Psoas muscle (tissue), 8 donors: ENCODE data around the gene HSPB3. TPM values are rescaled to one million over a fixed set of nuclear protein-coding genes. Genes with fewer than 3 reads are reported as not detected.
A peak's percentile ranks its signal among the peaks of the same experiment; 100 is the strongest.

Experiments
- ATAC-seq, 4 donors: fragments of 200-7000 bp; cut with Tn5 transposase; one replicate each; pipeline ENCODE4 v1.9.1; 2020; ENCODE audit warnings: moderate library complexity in 3 of 4, mild to moderate bottlenecking in 2 of 4
- DNase-seq, 2 donors: peaks; one replicate each; pipeline ENCODE4 v3.0.0-alpha.2; 2020
- H3K27ac ChIP-seq: fragments of 200-600 bp; one replicate; pipeline ENCODE4 v1.8.0; 2022
- H3K27me3 ChIP-seq, 3 donors: fragments of 200-600 bp in 1 of 3; one replicate each; pipeline versions ENCODE4 v1.6.1 to v1.8.0; 2013 to 2022; ENCODE audit warnings: low read length in 2 of 3, mild to moderate bottlenecking in 2 of 3, moderate library complexity in 1 of 3; ENCODE audit not compliant: insufficient read depth in 3 of 3
- H3K36me3 ChIP-seq, 2 donors: fragments of 200-600 bp in 1 of 2; one replicate each; pipeline versions ENCODE4 v1.6.1 to v1.8.0; 2013 to 2022; ENCODE audit warnings: low read depth in 1 of 2, mild to moderate bottlenecking in 1 of 2, moderate library complexity in 1 of 2; ENCODE audit not compliant: insufficient read depth in 1 of 2
- H3K4me1 ChIP-seq: fragments of 200-600 bp; one replicate; pipeline ENCODE4 v1.8.0; 2022
- H3K4me3 ChIP-seq: fragments of 200-600 bp; one replicate; pipeline ENCODE4 v1.8.0; 2022; ENCODE audit warnings: mild to moderate bottlenecking
- H3K9me3 ChIP-seq: fragments of 200-600 bp; one replicate; pipeline ENCODE4 v1.8.0; 2022
- CTCF ChIP-seq: fragments of 200-600 bp; IDR thresholded peaks from one replicate; pipeline ENCODE4 v1.8.0; 2022; ENCODE audit warnings: antibody characterized with exemption
- WGBS, 3 donors: extraction: QIAGEN DNeasy Blood & Tissue Kit; methylation state at CpG; one replicate each; pipeline versions ENCODE4 v1.1.6 to v1.1.7; 2013; 5-methylcytosine and 5-hydroxymethylcytosine counted together
- intact Hi-C, 2 donors: fragments of 100-400 bp; cut with DNase I; formaldehyde crosslinking; loops; one replicate each; pipeline versions ENCODE4 v1.11.0 to v1.14.2; 2022
- polyA plus RNA-seq, 3 donors: library from polyadenylated mRNA; stranded (reverse); fragments of 200-250 nt; gene quantifications; one replicate each; pipeline ENCODE4 v1.2.3, GENCODE V29; 2013
- total RNA-seq, 4 donors: library from RNA; stranded (reverse); fragmentation: NEBNext Ultra II Directional in 2 of 4; extraction: Animal tissue kit (Norgen Biotek cat#: 25700) in 2 of 4; gene quantifications; one replicate each; pipeline versions ENCODE4 v1.2.1 to v1.2.4, GENCODE V29; 2021 to 2023
- donor health status: healthy with polysubstance abuse.
- donor health status: DM: no; HTN: no; CAD: no; lungs with moderate emphysema.
- donor health status: Bipolar disorder and iron deficiency.
- donor health status: healthy.
- donor health status: DM: yes; HTN: yes; CAD: no.
- donor health status: DM: no; HTN: no; CAD: no.
- donor health status: DM: no; HTN: no; CAD: no.
- donor health status: DM: yes; HTN: yes; CAD: no.

HSPB3 gene
- total and polyA plus RNA-seq, 7 donors, result 37.7 to 162 (median 139) TPM

- intact Hi-C loops, result loop anchor here in 1 of 2 donors (2.0 kb wide), 1 partner anchor 46 kb away; no protein-coding TSS in a partner anchor
- Histone ChIP-seq H3K4me1 (no peaks in the 10 kb centered on the region), H3K4me3 (no peak overlapping the region), H3K36me3 (no peaks in the 10 kb centered on the region), H3K9me3 (no peaks in the 10 kb centered on the region), H3K27ac (no peak overlapping the region), H3K27me3 (no peaks in the 10 kb centered on the region)
- TF ChIP-seq CTCF, result peak; percentile 34
- ATAC-seq (peak in 2 of 4 donors; percentile 43 to 46), DNase-seq (no peak)
Observed at GRCh38 chr5:54443270-54443669, 12.2 kb upstream of the HSPB3 start.

- DNase-seq (no peak), ATAC-seq (peak in 1 of 4 donors; percentile 35)
- WGBS, 3 donors, result 64 to 74% (median 66%) methylated on average over 2 of the region's 2 CpGs
- H3K4me3 ChIP-seq, result no peak overlapping the region
- intact Hi-C loops, result loop anchor here in 1 of 2 donors (5.0 kb wide), 1 partner anchor 46 kb away; no protein-coding TSS in a partner anchor
- H3K27ac ChIP-seq, result peak overlapping the region; percentile 53
- TF ChIP-seq CTCF, result no peak
- H3K36me3 ChIP-seq, result no peaks in the 10 kb centered on the region
- H3K4me1 ChIP-seq, result no peaks in the 10 kb centered on the region
- H3K9me3 ChIP-seq, result no peaks in the 10 kb centered on the region
- H3K27me3 ChIP-seq, result no peaks in the 10 kb centered on the region
Observed at GRCh38 chr5:54445691-54446378, 9.7 kb upstream of the HSPB3 start.

GRCh38 chr5:54446379-54446732 is 9.1 kb upstream of the HSPB3 start:
- intact Hi-C loops, result loop anchor here in 1 of 2 donors (5.0 kb wide), 1 partner anchor 46 kb away; no protein-coding TSS in a partner anchor
- 24 to 26% (median 25%) methylated on average over 3 of the region's 3 CpGs for WGBS, 3 donors
- peak; percentile 61 to 79 (median 68) for ATAC-seq

GRCh38 chr5:54449923-54450322 is 5.6 kb upstream of the HSPB3 start:
- no peak for TF ChIP-seq CTCF
- intact Hi-C loops, result loop anchor here (5.0 to 10.0 kb wide), 2 partner anchors 42 to 965 kb away; partner anchors contain the start of gene FST (in 1 of the 2)
- WGBS, 3 donors, result 62 to 74% (median 66%) methylated on average over 4 of the region's 4 CpGs
- no peak overlapping the region for H3K27ac ChIP-seq
- peaks cover 7% of the 10 kb centered on the region for H3K4me1 ChIP-seq
- H3K36me3 ChIP-seq, result no peaks in the 10 kb centered on the region
- no peak overlapping the region for H3K4me3 ChIP-seq
- no peaks in the 10 kb centered on the region for H3K9me3 ChIP-seq
- no peaks in the 10 kb centered on the region for H3K27me3 ChIP-seq
- DNase-seq (no peak), ATAC-seq (peak in 3 of 4 donors; percentile 23 to 51 (median 50))

More at GRCh38 chr5:54446379-54446732, 9.1 kb upstream of the HSPB3 start:
- H3K27ac ChIP-seq, result peak overlapping the region; percentile 53
- no peak overlapping the region for H3K4me3 ChIP-seq
- no peak for DNase-seq
- H3K36me3 ChIP-seq, result no peaks in the 10 kb centered on the region
- no peaks in the 10 kb centered on the region for H3K4me1 ChIP-seq
- no peaks in the 10 kb centered on the region for H3K9me3 ChIP-seq
- H3K27me3 ChIP-seq, result no peaks in the 10 kb centered on the region
- no peak for TF ChIP-seq CTCF
